ENCODE results near the gene EMILIN2.
"Not testable (repeated sequence)": the region's sequence is repeated elsewhere in the genome, so short reads cannot be mapped to it uniquely, and the experiment has no call there.

Gene EMILIN2

DNA sequence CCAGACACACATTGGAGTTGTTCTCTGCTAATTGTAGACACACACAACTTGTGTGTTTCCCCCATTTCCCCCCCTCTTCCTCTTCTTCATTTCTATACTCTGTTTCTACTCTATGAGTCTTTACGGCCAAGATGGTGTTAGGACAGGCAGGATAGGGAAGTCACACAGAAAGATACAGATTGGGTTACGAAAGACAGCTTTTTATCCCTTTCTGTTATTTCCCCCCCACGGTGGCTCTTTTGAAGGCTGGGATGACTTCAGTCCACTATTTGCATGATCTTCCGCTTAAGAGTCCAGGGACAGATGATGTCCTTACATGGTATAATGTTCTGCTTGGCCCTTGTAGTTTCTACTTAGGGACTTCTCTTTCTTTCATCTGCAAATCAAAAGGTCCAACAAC lies 1.6 kb upstream of the EMILIN2 start:
- no peak for DNase-seq (ENCODE audit: low read depth)

DNA sequence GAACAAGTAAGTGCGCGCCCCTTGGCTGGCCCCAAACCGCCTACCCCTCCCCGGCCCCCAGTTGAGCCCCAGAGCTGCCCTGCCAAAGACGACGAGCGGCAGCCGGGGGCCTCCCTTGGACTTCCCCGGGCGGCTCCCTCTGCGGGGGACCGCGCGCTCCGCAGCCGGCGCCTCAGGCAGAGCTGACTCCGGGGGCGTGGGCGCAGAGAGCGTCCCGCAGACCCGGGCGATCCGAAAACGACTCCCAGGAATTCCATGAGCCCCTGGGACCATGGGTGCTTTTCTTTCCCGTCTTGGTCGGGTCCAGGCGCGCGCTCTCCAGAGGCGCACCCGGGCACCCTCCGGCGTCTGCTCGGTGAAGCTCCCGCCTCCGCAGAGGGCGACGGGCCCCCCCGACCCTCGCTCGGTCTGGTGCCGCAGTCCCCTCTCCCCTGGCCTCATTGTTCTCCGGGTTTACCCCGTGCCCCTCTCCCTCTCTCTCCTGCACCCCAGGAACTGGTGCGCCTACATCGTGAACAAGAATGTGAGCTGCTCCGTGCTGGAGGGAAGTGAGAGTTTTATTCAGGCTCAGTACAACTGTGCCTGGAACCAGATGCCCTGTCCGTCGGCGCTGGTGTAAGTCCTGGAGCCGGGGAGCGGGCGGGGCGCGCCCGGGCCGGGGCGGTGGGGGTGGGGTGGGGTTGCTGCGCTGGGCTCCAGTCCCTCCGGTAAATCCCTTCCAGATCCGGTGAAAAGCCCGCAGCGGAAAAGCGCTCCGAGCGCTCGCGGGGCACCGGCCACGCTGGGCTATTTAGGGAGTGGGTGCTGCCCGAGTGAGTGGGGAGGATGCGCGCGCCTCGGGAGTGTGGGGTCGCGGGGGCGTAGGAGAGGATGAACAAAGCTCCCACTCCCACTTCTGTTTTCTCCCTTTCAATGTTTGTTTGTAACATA lies 776 bp downstream of the EMILIN2 start:
- DNase-seq (ENCODE audit: low read depth), result no peak

DNA sequence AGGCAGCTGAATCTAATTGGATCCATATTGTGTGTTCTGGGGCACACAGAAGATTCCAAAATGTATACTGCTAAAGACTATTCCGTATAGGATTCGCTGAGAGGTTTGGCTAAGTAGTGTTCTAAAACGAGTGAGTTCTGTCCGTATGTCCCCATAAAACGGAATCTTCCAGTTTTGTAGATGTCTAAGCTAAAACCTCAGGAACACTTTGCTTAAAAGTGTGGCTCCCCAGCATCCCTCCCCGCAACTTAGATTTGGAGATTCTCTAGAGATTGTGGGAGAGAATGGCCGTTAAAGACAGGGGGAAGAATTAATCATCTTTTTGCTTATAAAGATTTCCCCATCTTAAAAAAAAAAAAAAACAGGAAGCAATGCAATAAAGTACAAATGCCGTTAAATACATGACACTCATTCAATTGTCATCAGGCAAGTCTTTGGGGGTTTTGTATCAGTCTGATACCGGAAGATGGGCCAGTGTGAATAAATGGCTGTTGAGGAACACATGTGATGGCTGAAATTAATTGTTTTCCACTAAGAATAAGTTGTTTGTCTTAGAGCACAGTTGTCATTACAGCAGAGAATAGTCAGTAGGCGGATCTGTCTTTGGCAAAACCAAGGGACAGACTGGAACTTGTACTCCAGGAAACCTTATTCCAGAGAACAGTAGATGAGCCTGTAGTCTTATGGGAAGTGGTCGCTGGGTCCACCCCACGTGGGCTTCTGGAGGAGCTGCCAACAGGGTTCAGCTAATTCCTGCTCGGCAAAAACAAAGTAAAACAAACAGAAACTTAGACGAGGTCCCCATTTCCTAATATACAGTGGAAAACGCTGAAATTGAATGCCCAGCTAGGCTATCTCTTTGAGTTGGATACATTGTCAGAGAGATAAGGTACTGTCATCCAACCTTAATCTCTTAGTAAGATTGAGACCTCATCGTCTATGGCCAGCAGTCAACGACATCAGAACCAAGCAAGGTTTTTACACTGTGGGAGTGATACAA lies 1.7 kb downstream of the EMILIN2 start:
- no peak for DNase-seq (ENCODE audit: low read depth)

DNA sequence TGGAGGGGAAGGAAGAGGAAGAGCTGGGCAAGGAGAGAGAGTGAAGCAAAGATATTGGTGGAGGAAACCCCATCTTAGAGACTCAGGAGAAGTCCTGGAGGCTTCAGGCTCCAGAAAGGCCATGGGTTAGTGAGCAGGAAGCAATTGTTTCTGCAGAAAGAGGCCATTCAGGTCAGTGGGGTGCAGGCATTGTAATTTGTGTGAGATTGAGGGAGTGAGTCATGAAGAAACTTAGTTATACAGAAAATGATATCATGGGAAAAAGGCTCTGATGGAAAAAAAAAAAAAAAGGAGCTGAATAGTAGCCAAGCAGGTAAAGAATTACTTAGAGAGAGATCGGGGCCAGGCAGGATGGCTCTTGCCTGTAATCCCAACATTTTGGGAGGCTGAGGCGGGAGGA lies 4.0 kb downstream of the EMILIN2 start:
- DNase-seq (ENCODE audit: low read depth), result no peak

DNA sequence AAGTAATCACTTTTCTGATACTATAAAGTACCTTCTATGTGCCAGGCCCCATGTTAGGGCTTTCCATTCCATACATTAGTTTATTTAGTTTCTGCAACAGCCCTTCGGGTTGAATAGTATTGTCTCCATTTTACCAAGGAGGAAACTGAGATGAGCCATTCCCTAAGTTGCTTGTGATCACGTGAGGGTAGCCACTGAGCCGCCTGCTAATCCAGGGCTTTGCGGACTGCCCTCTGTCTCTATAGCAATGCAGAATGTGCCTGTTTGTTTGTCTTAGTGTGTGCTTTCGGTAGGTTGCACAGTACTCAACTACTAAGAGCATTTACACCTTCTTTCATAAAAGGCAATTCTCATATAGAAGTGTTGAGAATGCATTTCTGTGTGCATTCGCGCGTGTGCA lies 5.0 kb downstream of the EMILIN2 start:
- no peak for DNase-seq (ENCODE audit: low read depth)

DNA sequence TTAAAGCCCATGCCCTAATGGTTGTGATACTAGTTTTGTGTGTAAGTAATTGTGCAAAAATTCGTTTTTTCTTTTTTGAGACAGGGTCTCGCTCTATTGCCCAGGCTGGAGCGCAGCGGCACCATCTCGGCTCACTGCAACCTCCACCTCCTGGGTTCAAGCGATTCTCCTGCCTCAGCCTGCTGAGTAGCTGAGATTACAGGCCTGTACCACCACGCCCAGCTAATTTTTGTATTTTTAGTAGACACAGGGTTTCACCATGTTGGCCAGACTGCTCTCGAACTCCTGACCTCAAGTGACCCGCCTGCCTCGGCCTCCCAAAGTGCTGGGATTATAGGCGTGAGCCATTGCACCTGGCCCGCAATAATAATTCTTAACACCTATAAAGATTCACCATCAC lies 5.7 kb downstream of the EMILIN2 start:
- not testable (repeated sequence) for DNase-seq (ENCODE audit: low read depth)

DNA sequence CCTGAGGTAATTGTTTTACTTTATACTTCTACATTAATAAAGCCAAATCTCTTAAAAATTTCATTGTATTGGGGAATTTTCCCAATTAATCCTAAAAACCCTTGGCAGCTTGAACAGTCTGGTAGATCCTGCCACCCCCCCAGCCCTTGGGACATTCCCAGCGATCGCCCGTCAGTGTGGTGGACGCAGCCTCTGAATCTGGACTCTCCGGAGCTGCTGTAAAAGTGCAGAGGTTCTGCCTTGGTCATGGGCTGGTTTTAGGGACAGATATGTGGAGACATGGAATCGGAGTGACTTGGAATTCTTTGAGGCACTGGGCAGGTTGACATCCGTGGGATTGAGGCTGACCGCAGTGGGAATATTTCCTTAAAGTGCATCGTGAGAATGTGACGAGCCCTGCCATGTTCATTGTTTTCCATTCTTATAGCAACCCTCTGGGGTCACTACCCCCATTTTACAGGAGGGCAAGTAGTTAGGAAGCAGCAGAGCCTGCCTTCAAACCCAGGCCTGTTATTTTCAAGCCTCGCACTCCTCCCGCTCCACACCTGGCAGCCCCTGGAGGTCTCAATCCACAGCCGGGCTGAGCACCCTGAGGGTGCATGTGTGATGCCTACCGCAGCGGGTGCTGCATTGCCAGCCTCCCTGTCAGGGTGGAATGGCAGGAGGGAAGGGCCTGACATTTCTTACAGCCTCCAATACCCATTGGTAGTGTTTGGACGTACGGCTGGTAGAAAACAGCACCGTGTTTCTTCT lies 6.5 kb downstream of the EMILIN2 start:
- DNase-seq (ENCODE audit: low read depth), result no peak

DNA sequence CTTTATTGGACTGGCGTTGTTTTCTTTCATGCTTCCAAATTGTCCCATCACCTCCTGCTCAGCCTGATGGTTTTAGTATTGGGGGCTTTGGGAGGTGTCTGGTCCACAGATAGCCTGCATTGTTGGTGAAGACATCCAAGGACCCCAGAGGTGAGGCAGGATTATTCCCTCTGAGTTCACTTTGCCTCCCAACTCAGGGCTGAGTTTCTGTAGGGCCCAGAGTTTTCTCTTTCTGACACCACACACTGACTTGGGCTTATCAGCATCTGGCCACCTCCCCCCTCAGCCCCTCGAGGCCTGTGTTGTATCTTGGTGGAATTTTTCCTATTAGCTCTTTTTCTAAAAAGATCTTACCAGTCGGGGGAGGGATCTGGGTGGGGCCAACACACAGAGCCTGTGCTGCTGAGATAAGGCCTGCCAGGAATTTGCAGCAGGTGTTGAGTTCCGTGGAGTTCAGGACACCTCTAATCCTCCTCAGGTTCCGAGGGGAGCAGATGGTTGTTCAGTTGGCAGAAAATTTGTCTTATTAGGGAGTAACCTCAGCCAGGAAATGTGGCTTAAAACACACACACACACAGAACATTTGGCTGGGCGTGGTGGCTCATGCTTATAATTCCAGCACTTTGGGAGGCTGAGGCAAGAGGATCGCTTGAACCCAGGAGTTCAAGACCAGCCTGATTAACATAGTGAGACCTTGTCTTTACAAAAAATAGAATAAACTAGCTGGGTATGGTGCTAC lies 7.3 kb downstream of the EMILIN2 start:
- no peak for DNase-seq (ENCODE audit: low read depth)

DNA sequence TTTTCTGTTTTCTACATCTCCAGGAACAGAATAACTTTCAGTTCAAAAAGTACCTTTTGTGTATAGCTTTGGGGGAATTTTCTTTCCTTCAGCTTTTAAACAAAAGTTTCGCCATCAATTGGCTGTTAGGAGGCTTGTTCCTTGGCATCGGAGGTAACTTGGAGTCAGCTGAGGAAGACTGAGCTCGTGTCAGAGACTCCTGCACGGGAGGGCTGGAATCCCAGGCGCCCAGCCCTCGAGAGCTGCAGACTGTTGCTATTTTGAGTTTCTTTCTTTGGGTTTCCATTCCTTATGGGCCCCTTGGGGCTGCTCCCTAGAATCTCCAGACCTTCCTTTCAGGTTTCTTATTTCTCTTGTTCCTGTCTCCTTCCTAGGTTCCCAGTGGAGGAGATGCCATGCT lies 8.1 kb downstream of the EMILIN2 start:
- no peak for DNase-seq (ENCODE audit: low read depth)

DNA sequence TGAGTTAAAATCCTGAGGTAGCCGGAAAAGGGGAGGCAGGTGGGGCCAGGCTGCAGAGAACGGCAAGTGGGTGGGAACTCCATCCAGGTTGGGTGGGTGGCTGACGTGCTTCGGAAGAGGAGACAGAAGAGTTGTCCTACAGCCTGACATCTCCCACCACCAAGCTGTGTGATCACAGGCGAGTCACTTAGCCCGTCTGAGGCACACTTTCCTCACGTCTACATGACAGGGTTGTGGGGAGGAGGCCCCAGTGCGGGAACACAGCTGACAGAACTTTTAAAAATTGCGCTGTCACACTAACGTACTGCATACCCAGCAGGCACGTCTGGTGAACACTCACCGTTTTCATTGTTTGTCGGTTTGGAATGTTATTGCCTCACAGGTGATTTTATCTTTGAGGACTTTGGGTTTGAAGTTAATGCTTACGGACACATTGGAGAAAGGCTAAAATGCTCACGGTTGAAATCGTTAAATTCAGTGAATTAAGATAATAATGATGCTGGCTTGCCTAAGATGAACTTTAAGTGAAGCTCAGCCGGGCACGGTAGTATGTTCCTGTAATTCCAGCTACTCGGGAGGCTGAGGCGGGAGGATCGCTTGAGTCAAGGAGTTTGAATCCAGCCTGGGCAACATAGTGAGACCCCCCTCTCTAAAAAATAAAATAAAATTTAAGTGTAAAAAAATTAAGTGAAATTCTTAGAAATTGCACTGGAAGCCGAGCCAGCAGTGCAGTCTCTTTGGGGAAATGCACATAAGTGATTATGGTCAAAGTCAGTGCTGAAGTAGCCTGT lies 8.9 kb downstream of the EMILIN2 start:
- no peak for DNase-seq (ENCODE audit: low read depth)

DNA sequence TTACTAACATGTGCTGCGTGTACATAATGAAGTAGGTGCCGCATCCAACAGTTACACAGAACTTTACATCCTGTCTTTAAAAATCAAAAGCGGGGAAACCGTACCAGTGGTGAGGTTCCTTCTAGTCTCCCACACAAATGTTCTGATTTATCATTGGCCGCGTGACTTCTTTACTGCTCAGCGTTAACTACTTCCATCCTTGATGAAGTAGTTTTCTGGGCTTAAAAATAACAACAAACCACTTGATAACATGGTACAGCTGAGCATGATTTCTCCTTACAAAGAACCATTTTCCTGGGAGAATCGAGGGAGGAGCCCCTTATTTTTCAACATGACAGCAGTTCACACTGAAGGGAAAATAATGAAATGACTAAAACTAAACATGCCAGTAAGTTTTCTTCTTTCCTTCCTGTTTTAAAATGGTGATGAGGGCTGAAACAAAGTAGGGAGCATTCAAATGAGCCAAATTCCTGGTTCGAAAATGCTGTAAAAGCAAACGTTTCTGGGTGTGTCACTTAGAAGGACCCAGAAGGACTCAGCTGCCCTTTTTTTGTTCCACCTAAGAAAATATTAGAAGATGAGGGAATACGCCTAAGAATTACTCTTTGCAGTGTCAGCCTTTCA lies 9.9 kb downstream of the EMILIN2 start:
- DNase-seq (ENCODE audit: low read depth), result no peak

DNA sequence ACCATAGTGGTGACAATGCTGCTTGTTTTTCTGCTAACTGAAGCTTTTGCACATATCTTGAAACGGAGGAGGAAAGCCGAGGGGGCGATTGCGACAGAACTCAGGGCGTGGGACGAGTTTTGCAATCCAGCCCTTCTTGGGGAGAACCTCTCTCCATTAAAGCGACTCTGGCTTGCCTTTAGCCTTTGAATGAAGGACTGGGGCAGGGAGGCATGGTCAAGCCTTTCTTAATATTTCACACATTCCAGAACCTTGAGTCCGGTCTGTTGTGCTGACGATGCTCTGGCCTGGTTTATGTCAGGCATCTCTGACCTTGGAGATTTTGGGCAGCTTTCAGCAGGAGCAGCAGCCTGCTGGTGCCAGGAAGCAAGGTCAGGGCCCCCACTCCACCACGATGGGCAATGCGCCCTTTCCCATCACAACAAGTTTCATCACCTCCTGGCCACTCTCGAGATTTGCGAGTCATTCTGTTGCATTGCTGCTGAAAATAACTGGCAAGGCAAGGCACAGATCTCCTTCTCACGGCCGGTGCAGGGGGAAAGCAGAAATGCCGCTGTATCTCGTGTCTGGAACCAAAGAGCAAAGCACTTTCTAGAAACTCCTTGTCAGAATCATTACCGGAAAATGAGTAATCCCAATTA lies 10.8 kb downstream of the EMILIN2 start:
- DNase-seq (ENCODE audit: low read depth), result peak; percentile 98

DNA sequence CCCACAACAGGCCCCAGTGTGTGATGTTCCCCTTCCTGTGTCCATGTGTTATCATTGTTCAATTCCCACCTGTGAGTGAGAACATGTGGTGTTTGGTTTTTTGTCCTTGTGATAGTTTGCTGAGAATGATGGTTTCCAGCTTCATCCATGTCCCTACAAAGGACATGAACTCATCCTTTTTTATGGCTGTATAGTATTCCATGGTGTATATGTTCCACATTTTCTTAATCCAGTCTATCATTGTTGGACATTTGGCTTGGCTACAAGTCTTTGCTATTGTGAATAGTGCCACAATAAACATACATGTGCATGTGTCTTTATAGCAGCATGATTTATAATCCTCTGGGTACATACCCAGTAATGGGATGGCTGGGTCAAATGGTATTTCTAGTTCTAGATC lies 13.6 kb downstream of the EMILIN2 start:
- DNase-seq (ENCODE audit: low read depth), result not testable (repeated sequence)

DNA sequence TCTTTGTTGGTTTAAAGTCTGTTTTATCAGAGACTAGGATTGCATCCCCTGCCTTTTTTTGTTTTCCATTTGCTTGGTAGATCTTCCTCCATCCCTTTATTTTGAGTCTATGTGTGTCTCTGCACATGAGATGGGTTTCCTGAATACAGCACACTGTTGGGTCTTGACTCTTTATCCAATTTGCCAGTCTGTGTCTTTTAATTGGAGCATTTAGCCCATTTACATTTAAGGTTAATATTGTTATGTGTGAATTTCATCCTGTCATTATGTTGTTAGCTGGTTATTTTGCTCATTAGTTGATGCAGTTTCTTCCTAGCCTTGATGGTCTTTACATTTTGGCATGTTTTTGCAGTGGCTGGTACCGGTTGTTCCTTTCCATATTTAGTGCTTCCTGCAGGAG lies 17.2 kb downstream of the EMILIN2 start:
- DNase-seq (ENCODE audit: low read depth), result not testable (repeated sequence)

DNA sequence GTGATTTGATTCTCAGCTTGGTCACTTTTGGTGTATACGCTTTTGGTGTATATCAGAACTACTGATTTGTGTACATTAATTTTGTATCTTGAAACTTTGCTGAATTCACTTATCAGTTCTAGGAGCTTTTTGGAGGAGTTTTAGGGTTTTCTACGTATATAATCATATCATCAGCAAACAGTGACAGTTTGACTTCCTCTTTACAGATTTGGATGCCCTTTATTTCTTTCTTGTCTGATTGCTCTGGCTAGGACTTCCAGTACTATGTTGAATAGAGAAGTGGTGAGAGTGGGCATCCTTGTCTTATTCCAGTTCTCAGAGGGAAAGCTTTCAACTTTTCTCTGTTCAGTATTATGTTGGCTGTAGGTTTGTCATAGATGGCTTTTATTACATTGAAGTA lies 19.7 kb downstream of the EMILIN2 start:
- DNase-seq (ENCODE audit: low read depth), result not testable (repeated sequence)

DNA sequence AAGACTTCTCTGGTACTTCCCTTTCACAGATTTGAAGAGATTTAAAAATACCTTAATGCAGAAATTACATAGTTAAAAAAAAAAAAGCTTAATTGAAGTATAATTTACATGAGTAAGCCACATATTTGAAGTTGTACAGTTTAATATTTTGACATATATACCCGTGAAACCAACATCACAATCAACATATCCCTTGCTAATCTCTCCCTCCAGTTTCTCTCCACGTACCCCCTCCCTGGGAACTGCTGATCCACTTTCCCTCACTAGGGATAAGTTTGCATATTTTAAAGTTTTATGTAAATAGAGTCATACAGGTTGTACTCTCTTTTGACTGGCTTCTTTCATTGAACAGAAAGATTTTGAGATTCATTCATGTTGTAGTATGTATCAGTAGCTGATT lies 22.4 kb downstream of the EMILIN2 start:
- DNase-seq (ENCODE audit: low read depth), result no peak

DNA sequence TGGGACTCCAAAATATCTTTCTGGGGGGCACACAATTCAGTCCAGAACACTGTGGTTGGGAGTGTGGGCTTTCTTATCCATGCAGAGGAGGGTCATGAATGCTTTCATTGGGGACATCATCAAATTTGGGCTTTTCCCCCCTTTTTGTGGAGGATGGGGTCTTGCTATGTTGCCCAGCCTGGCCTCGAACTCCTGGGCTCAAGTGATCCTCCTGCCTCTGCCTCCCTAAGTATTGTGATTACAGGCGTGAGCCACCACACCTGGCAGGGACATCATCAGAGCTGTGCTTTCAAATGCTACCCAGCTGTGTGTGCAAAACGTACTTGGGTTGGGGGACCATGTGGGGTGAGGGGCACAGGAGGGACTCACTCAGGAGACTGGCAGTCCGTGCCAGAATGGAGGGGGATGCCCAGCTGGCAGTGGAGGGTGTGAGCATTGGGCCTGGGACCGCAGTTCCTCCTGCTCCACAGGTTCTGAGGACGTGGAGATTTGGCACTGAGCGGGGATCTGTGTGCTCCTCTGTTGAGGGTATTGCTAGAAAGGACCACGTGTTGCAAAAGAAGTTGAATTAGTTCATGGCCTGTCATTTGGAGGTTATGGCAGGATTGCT lies 24.4 kb downstream of the EMILIN2 start:
- DNase-seq (ENCODE audit: low read depth), result no peak

DNA sequence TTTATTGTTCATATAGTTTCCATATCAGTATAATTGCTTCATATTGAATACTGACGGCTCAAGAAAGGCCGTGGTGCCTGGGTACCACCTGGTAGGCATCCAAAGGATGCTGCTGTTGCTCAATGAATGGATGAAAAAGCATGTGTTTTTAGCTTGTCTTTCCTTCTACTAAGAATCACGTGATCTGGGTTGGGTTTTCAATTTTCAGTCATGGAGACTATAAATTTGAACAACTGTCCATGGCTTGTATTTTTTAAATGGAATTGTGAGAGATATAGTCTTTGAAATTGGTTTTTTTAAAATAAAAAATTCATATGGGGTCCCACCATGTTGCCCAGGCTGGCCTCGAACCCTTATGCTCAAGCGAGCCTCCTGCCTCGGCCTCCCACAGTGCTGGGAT lies 25.3 kb downstream of the EMILIN2 start:
- DNase-seq (ENCODE audit: low read depth), result no peak

DNA sequence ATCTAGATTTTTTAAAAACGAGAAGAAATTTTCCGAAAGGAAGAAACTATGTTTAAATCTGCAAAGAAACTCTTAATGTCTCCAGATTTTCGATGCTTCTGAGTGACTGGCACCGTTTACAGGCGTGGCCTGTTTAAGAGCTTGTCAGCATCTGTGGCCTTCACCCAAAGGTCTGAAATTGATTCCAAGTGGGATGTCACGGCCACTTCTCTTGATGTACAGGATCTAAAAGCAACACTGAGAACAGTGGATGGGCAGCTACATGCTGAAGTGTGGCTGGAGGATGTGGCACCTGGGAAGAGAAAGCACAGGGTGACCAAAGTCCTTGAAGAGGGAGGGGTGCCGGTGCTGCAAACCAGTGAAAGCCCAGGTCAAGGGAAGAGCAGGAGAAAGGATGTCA lies 28.0 kb downstream of the EMILIN2 start:
- no peak for DNase-seq (ENCODE audit: low read depth)

All from GM04503 (cell line).